Bronchial epithelial cell (primary cell): ENCODE results near the gene CABLES1. TPM values are rescaled to one million over a fixed set of nuclear protein-coding genes. Genes with fewer than 3 reads are reported as not detected.
"Not testable (repeated sequence)": the region's sequence is repeated elsewhere in the genome, so short reads cannot be mapped to it uniquely, and the experiment has no call there.

Experiments
- DNase-seq: peaks from one replicate; pipeline ENCODE4 v3.0.0-alpha.2; 2010; ENCODE audit warnings: low read depth
- FAIRE-seq: peaks from 2 replicates; lab custom pipeline; 2011; peaks lifted over from hg19 to GRCh38; lab: Jason Lieb, UNC
- H3K27me3 ChIP-seq: 2 replicates; pipeline ENCODE4 v1.5.1; 2011; ENCODE audit warnings: low read length; ENCODE audit not compliant: control insufficient read depth, insufficient read depth
- H3K36me3 ChIP-seq: 2 replicates; pipeline ENCODE4 v1.5.1; 2011; ENCODE audit warnings: low read length; ENCODE audit not compliant: control insufficient read depth, insufficient read depth
- H3K4me3 ChIP-seq: 2 replicates; pipeline ENCODE4 v1.5.1; 2011; ENCODE audit warnings: mild to moderate bottlenecking, low read depth, low read length, control low read depth
- total RNA-seq: library from RNA; depleted of rRNA; stranded (reverse); fragments of >200 nt; gene quantifications from 2 replicates; pipeline ENCODE4 v1.2.1, GENCODE V29; 2014
- TF ChIP-seq, protein P1 (sequence below): IDR thresholded peaks from 2 replicates; pipeline ENCODE4 v1.5.1; 2011; ENCODE audit warnings: mild to moderate bottlenecking, moderate library complexity, low read length, control low read depth, inconsistent platforms; ENCODE audit not compliant: insufficient read depth, severe bottlenecking

The CABLES1 gene
- total RNA-seq, 1 donor from 2014 or later = 0.26 TPM

DNA sequence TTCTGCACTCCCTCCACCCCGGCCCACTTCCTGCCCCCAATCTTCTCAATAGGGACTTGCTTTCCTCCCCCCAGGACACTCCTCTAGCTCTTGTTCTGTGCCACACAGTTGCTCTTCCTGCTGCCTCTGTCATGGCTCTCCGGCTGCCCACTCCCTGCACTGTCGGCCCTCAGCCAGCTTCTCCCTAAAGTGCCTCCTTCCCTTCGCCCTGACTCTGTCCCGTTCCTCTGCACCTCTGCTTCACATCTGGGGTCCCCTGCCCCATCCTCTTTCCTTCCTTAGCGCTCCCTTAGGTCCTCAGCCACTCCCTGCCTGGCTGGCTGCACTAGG lies 132.1 kb downstream of the CABLES1 start:
- DNase-seq (no peak), FAIRE-seq (no peak)
- TF ChIP-seq, protein P1, sequence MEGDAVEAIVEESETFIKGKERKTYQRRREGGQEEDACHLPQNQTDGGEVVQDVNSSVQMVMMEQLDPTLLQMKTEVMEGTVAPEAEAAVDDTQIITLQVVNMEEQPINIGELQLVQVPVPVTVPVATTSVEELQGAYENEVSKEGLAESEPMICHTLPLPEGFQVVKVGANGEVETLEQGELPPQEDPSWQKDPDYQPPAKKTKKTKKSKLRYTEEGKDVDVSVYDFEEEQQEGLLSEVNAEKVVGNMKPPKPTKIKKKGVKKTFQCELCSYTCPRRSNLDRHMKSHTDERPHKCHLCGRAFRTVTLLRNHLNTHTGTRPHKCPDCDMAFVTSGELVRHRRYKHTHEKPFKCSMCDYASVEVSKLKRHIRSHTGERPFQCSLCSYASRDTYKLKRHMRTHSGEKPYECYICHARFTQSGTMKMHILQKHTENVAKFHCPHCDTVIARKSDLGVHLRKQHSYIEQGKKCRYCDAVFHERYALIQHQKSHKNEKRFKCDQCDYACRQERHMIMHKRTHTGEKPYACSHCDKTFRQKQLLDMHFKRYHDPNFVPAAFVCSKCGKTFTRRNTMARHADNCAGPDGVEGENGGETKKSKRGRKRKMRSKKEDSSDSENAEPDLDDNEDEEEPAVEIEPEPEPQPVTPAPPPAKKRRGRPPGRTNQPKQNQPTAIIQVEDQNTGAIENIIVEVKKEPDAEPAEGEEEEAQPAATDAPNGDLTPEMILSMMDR = no peak
- Histone ChIP-seq H3K36me3 (no peaks in the 10 kb centered on the region), H3K27me3 (no peaks in the 10 kb centered on the region), H3K4me3 (no peak overlapping the region)

GRCh38 chr18:23268641-23269040 lies 133.4 kb downstream of the CABLES1 start:
- Histone ChIP-seq H3K4me3 (no peak overlapping the region), H3K36me3 (no peaks in the 10 kb centered on the region), H3K27me3 (no peaks in the 10 kb centered on the region)
- TF ChIP-seq, protein P1 = no peak
- FAIRE-seq (no peak), DNase-seq (no peak)

DNA sequence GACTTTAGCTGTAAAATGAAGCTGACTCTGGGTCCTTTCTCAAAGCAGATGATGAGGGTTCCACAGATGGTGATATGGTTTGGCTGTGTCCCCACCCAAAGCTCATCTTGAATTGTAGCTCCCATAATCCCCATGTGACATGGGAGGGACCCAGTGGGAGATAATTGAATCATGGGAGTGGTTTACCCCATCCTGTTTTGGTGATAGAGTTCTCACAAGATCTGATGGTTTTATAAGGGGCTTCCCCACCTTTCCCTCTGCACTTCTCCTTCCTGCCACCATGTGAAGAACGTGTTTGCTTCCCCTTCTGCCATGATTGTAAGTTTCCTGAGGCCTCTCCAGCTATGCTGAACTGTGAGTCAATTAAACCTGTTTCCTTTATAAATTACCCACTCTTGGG lies 133.8 kb downstream of the CABLES1 start:
- not testable (repeated sequence) for DNase-seq, H3K36me3 ChIP-seq, H3K4me3 ChIP-seq, H3K27me3 ChIP-seq, FAIRE-seq

DNA sequence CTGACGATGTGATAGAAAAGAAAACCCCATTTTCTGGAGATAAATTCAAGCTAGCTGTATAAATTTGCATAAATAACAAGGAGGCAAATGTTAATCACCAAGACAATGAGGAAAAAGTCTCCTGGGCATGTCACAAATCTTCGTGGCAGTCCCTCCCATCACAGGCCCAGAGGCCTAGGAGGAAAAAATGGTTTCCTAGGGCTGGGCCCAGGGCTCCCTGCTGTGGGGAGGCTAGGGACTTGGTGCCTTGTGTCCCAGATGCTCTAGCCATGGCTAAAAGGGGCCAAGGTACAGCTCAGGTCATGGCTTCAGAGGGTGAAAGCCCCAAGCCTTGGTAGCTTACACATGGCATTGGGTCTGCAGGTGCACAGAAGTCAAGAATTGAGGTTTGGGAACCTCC lies 134.6 kb downstream of the CABLES1 start:
- FAIRE-seq (no peak), DNase-seq (no peak)
- no peak overlapping the region for H3K4me3 ChIP-seq
- H3K36me3 ChIP-seq = no peaks in the 10 kb centered on the region
- TF ChIP-seq, protein P1 = no peak
- H3K27me3 ChIP-seq = no peaks in the 10 kb centered on the region

DNA sequence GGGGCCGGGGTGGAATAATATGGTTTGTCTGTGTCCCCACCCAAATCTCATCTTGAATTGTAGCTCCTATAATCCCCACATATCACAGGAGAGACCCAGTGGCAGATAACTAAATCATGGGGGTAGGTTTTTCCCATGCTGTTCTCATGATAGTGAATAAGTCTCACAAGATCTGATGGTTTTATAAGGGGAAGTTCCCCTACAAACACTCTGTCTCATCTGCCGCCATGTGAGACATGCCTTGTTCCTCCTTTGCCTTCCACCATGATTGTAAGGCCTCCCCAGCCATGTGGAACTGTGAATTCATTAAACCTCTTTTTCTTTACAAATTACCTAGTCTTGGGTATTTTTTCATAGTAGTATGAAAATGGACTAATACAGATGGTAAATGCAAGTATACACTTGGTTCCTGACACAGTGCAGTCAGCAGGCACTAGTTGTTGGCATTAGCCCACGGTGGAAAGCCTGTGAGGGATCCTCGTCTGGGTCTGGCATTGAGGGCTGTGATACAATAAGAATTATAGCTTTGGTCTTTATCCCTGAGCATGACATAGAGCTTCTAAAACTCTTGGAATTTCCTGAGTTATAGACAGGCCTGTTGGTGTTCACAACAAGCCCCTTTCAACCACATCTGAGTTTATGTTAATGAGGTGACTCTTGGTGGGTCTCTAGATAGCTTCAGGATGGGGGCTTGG lies 135.8 kb downstream of the CABLES1 start:
- Histone ChIP-seq H3K36me3 (no peaks in the 10 kb centered on the region), H3K4me3 (no peak overlapping the region), H3K27me3 (no peaks in the 10 kb centered on the region)
- FAIRE-seq = no peak
- DNase-seq = no peak
- TF ChIP-seq, protein P1 = no peak

GRCh38 chr18:23272498-23273232 lies 137.4 kb downstream of the CABLES1 start:
- DNase-seq (no peak), FAIRE-seq (no peak)
- TF ChIP-seq, protein P1 = no peak
- Histone ChIP-seq H3K27me3 (no peaks in the 10 kb centered on the region), H3K36me3 (no peaks in the 10 kb centered on the region), H3K4me3 (no peak overlapping the region)
